ENCODE measurements around the gene ANO8. TPM values are rescaled to one million over a fixed set of nuclear protein-coding genes. Genes with fewer than 3 reads are reported as not detected.
A peak's percentile ranks its signal among the peaks of the same experiment; 100 is the strongest.

Gene ANO8
- total RNA-seq, 2 experiments from 2014 or later, result 4.2 to 4.8 TPM

DNA sequence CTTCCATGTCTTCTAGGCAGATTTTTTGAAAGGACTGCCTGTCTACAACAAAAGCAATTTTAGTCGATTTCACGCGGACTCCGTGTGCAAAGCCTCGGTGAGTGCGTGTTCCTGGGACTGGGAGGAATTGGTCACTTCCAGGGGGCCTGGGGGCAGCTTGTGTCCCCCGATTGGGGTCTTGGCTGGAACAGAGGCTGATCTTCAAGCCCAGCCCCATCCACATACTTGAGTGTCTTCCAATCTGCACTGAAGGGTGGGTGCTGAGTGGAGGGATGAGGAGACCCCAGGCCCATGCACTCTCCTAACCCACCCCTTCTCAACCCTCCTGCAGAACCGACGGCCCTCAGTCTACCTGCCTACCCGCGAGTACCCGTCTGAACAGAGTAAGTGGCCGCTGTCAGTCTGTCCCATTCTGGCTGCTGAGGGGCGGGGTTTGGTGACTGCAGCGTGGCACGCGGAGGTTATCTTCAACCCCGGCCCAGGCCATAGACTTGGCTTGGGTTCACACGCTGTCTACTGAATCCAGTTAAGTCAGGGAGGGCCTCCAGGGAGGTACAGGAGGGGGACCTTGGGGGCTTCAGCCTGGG is 20.6 kb downstream of the ANO8 start:
- intact Hi-C loops (cut with DNase I, micrococcal nuclease), result no loop called here
- H3K4me3 Mint-ChIP-seq, result no peak overlapping the region
- ATAC-seq, result no peak
- DNase-seq, result no peak
- H3K9me3 Mint-ChIP-seq (ENCODE audit: low read depth), result no peaks in the 10 kb centered on the region
- CTCF ChIA-PET, result no interaction called here
- peaks cover 22% of the 10 kb centered on the region for H3K36me3 Mint-ChIP-seq (ENCODE audit: low read depth)
- no peak overlapping the region for H3K27ac Mint-ChIP-seq
- H3K27me3 Mint-ChIP-seq, result no peaks in the 10 kb centered on the region
- peaks cover 20% of the 10 kb centered on the region for H3K4me1 Mint-ChIP-seq
- POLR2A ChIA-PET, result no interaction called here

DNA sequence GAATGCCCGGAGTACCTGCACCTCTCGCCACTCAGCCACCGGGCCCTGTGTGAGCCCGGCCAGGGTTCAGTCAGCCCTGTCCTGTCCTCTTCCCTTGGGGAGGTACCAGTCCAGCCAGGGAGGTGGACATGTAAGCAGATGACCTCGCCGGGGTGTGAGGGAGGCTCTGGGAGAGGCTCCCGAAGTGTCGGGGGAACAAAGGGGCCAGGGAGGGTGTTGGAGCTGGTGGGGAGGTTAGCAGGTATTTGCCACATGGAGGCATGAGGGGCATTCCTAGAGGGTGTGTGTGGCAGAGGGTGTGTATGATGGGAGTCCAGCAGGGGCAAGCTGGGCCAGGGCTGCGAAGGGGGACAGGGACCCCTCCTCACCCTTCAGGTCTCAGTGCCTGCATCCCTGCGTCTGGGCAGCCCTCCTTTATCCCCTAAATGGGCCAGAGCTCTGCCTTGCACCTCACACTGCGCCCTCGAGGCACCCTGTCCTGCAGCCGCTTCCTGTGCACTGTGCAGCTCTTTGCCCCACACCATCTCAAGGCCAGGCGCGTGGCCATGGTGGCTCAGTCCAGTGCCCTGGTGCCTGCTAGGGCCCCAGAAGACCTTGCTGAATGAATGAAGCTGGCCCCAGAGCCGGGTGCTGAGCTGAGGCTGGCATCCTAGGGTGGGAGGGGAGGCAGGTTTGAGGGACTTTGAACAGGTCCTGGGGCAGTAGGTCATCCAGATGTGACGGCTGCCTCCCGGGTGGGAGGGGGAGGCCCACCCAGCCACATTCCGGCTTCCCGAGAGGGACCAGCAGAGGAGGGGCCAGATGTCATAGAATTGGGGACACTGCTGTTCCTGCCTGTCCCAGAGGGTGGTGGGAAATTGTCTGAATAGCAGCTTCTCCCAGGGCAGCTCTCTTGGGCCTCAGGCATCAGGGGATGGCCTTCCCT is 22.2 kb downstream of the ANO8 start:
- H3K9me3 Mint-ChIP-seq (ENCODE audit: low read depth), result no peaks in the 10 kb centered on the region
- ATAC-seq (no peak), DNase-seq (no peak)
- intact Hi-C loops (cut with DNase I, micrococcal nuclease), result no loop called here
- H3K4me1 Mint-ChIP-seq, result peaks cover 28% of the 10 kb centered on the region
- no peak overlapping the region for H3K4me3 Mint-ChIP-seq
- H3K36me3 Mint-ChIP-seq (ENCODE audit: low read depth), result peaks cover 22% of the 10 kb centered on the region
- POLR2A ChIA-PET, result no interaction called here
- H3K27ac Mint-ChIP-seq, result no peak overlapping the region
- H3K27me3 Mint-ChIP-seq, result no peaks in the 10 kb centered on the region
- CTCF ChIA-PET, result interaction anchor here (1.0 kb wide), 1 partner anchor 52 kb away, joined by 3 read pairs; no protein-coding TSS in a partner anchor

DNA sequence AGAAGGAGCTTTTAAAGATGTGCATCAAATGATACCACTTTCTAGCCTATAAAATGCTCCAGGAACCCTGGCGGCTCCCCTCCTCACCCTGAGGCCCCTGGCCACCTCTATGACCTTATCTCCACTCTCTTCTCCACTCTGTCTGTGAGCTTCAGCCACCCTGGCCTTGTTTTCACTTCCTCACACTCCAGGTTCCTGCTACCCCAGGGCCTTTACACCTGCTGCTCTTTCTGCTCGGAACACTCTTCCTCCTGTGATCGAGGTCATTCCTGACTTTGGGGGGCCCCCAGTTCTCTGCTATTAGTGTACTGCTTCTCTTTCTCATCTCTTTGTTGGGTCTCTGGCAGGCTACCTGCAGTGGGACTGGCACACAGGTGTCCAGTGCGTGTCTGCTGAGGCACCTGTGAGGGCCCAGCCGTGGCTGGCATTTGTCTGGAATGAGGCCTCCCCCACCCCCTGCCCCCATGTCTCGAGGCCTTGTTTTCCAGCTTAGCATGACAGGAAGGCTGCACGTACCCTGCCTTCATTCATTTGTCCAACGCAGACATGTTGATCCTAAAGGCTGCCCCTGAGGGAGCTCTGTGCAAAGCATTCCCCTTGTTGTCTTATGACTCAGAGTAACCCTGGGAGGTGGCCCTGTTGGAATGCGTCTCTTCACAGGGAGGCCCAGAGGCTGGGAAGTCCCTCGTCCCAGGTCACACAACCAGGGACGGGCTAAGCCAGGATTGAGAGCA is 23.0 kb downstream of the ANO8 start:
- Mint-ChIP-seq H3K9me3 (ENCODE audit: low read depth) (no peaks in the 10 kb centered on the region), H3K27me3 (no peaks in the 10 kb centered on the region), H3K27ac (no peak overlapping the region), H3K36me3 (ENCODE audit: low read depth) (peaks cover 22% of the 10 kb centered on the region), H3K4me3 (peak overlapping the region; percentile 32), H3K4me1 (peaks cover 32% of the 10 kb centered on the region)
- intact Hi-C loops (cut with DNase I, micrococcal nuclease), result no loop called here
- ATAC-seq (no peak), DNase-seq (no peak)
- ChIA-PET POLR2A (no interaction called here), CTCF (interaction anchor here (0.7 to 0.8 kb wide), 3 partner anchors 18 to 300 kb away, joined by 3 to 4 read pairs (median 3); no protein-coding TSS in a partner anchor)

DNA sequence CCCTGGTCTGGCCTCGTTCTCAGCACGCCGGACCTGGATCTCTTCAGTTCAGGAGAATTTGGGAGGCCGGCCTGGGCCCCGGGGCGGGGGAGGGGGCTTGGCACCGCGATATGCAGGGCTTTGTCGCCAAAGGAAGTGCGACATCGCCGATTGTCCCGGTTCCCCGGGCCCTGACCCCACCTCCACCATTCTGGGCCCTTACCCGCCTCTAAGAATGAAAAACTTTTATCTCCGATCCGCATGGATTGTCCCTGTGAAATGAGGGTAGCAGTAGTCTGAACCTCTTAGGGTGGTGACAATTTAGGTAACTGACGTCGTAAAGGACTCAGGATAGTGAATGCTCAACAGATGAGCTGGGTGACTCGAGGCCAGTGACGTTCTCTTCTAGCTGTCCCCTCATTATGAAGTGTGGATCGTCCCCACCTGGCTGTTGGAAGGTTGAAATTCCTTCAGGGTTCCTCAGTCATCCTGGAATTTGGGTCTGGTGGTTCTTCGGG is 24.6 kb downstream of the ANO8 start:
- H3K27ac Mint-ChIP-seq, result peak overlapping the region; percentile 90
- no peaks in the 10 kb centered on the region for H3K27me3 Mint-ChIP-seq
- H3K4me3 Mint-ChIP-seq, result peak overlapping the region; percentile 95
- no peaks in the 10 kb centered on the region for H3K9me3 Mint-ChIP-seq (ENCODE audit: low read depth)
- POLR2A ChIA-PET, result interaction anchor here (1.0 to 1.8 kb wide), 2 partner anchors 25 to 95 kb away, joined by 5 to 11 read pairs; partner anchors contain the start of genes ANO8 and BST2
- CTCF ChIA-PET, result interaction anchor here (0.8 to 3.6 kb wide), 5 partner anchors 11 to 79 kb away, joined by 3 to 13 read pairs (median 3); partner anchors contain the start of gene ANO8
- H3K36me3 Mint-ChIP-seq (ENCODE audit: low read depth), result peaks cover 12% of the 10 kb centered on the region
- ATAC-seq, result no peak
- peaks cover 39% of the 10 kb centered on the region for H3K4me1 Mint-ChIP-seq
- intact Hi-C loops (cut with DNase I, micrococcal nuclease), result loop anchor here (1.0 to 5.0 kb wide), 13 partner anchors 18 to 768 kb away; partner anchors contain the start of genes GTPBP3 (in 2 of the 2), BABAM1 (in 1 of the 2), CHERP (in 1 of the 2) and HAUS8 (in 1 of the 2)
- peak; percentile 51 for DNase-seq

DNA sequence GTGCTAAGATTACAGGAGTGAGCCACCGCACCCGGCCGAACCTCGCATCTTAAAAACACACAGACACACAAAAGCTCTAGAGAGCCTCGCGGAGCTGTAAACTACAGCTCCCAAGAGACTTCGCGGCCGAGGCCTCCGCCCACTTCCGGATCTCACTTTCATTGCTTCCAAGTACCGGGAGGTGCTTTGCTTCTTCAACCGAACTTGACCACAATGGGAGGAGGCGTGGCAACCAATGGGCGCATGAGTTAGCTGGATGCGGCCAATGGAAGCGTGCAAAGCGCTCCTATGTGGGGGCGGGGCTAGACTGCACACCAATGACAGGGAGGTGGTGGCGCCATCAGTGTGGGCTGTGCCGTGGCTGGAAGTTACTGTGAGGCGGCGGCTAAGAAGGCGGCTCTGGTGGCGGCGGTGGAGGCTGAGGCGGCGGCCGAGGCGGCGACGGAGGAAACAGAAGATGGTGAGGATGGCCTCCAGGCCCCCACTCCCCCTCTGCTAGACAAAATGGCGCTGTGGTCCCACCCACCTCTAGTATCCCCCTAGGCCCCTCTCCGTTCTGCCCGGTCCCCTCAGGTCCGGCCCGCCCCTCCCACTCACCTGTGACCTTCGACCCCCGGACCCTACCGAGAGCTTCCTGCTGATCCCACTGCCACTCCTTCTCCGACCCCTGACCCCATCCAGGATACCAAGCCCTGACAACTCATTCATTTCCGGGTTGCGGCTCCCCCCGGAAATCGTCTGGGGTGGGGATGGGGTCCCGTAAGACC is 25.3 kb downstream of the ANO8 start, which contains the start of gene DDA1:
TSS of gene DDA1 (plus strand) at position 366 of the 767 bp plus-strand sequence. CDS start at position 458, 92 bp downstream.
- peaks cover 42% of the 10 kb centered on the region for H3K4me1 Mint-ChIP-seq
- ChIA-PET CTCF (interaction anchor here (0.6 to 3.6 kb wide), 9 partner anchors 12 to 992 kb away, joined by 3 to 13 read pairs (median 5); partner anchors contain the start of genes BABAM1 and MVB12A), POLR2A (interaction anchor here (0.5 to 1.8 kb wide), 12 partner anchors 8 to 1233 kb away, joined by 3 to 11 read pairs (median 4); partner anchors contain the start of genes ANO8, BABAM1, BST2 and MVB12A)
- H3K36me3 Mint-ChIP-seq (ENCODE audit: low read depth), result peaks cover 9% of the 10 kb centered on the region
- peak; percentile 82 for ATAC-seq
- intact Hi-C loops (cut with DNase I, micrococcal nuclease), result loop anchor here (1.0 to 5.0 kb wide), 13 partner anchors 17 to 767 kb away; partner anchors contain the start of genes GTPBP3 (in 2 of the 2), BABAM1 (in 1 of the 2), CHERP (in 1 of the 2) and HAUS8 (in 1 of the 2)
- H3K27me3 Mint-ChIP-seq, result no peaks in the 10 kb centered on the region
- H3K27ac Mint-ChIP-seq, result peak within 1 kb of the TSS; percentile 90
- peak within 1 kb of the TSS; percentile 95 for H3K4me3 Mint-ChIP-seq
- peak; percentile 100 for DNase-seq
- H3K9me3 Mint-ChIP-seq (ENCODE audit: low read depth), result no peaks in the 10 kb centered on the region

DNA sequence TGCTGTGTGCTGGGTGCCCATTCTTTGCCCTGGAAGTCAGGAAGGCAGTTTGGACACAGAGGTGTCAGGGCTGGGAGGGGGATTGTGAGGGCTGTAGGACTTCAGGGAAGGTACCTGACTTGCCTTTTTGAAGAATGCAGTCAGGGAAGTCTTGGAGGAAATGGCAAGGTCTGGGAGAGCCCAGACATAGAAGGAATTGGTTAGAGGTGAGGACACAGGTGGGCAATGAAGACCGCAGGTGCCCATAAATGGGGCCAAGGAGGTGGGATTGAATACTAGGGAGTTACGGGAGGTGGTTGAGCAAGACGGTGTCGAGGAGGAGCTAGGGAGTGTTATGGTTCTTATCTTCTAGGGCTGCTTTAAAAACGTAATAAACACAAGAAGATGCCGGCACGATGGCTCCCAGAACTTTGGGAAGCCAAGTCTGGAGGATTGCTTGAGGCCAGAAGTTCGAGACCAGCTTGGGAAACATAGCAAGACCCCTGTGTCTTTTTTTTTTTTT is 26.7 kb downstream of the ANO8 start:
- no peaks in the 10 kb centered on the region for H3K27me3 Mint-ChIP-seq
- ATAC-seq, result no peak
- ChIA-PET CTCF (interaction anchor here (0.6 to 3.6 kb wide), 4 partner anchors 28 to 154 kb away, joined by 3 to 13 read pairs (median 4); no protein-coding TSS in a partner anchor), POLR2A (interaction anchor here (0.7 to 1.8 kb wide), 2 partner anchors 27 to 34 kb away, joined by 3 to 11 read pairs; partner anchors contain the start of gene ANO8)
- H3K4me3 Mint-ChIP-seq, result peak overlapping the region; percentile 86
- peaks cover 49% of the 10 kb centered on the region for H3K4me1 Mint-ChIP-seq
- intact Hi-C loops (cut with DNase I, micrococcal nuclease), result loop anchor here in 1 of 2 experiments (2.0 to 5.0 kb wide), 2 partner anchors 83 to 766 kb away; partner anchors contain the start of gene CHERP
- H3K27ac Mint-ChIP-seq, result peak overlapping the region; percentile 1
- no peak for DNase-seq
- H3K36me3 Mint-ChIP-seq (ENCODE audit: low read depth), result peaks cover 6% of the 10 kb centered on the region
- no peaks in the 10 kb centered on the region for H3K9me3 Mint-ChIP-seq (ENCODE audit: low read depth)

DNA sequence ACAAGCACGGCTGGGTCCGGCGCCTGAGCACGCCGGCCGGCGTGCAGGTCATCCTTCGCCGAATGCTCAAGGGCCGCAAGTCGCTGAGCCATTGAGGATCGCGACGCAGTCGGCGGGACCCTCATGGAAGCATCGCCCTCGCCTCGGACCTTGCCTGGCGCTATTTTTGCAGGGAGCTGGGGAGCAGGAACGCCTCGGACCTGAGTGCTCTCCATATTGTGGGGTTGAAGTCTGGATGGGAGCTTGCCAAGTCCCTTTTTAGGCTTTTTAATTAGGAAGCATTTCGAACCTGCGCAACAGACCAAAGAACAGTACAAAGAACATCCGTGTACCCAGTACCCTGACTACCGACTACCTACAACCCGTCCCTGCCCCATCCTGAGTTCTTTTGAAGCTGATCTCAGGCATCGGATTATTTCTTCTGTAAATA is 28.4 kb downstream of the ANO8 start:
- ATAC-seq (no peak), DNase-seq (no peak)
- Mint-ChIP-seq H3K27ac (peak overlapping the region; percentile 92), H3K4me3 (peak overlapping the region; percentile 86), H3K27me3 (no peaks in the 10 kb centered on the region), H3K4me1 (peaks cover 51% of the 10 kb centered on the region), H3K9me3 (ENCODE audit: low read depth) (no peaks in the 10 kb centered on the region), H3K36me3 (ENCODE audit: low read depth) (peaks cover 1% of the 10 kb centered on the region)
- intact Hi-C loops (cut with DNase I, micrococcal nuclease), result loop anchor here in 1 of 2 experiments (5.0 kb wide), 1 partner anchor 764 kb away; the partner anchor contains the start of gene CHERP
- POLR2A ChIA-PET, result no interaction called here
- CTCF ChIA-PET, result interaction anchor here (0.9 to 5.1 kb wide), 4 partner anchors 13 to 83 kb away, joined by 3 to 24 read pairs (median 7); partner anchors contain the start of gene BABAM1

DNA sequence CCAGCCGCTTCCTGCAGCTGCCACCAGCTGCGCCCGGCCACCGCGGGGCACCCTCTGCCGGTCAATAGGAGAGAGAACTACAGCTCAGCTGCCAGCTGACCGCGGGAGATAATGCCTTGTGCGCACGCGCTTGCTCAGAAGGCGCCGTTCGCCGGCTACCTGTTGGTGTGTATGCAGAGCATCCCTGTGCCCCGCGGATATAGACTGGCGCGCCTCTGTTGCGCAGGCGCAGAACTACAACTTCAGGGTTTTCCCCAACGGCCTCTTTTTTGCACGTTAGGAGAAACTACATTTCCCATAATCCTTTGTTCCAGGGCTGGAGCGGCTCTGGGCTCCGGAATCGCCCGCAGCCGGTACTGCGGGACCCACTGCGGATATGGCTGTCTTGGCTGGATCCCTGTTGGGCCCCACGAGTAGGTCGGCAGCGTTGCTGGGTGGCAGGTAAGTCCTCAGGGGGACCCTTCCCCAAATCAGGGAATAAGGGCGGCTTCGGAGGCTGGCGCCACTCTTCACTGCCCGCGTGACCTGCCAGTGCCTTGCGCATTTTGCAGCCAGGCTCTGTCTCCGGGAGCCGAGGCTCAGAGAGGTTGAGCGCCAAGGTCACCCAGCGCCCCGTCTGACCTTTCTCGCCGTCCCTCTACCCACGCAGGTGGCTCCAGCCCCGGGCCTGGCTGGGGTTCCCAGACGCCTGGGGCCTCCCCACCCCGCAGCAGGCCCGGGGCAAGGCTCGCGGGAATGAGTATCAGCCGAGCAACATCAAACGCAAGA is 29.0 kb downstream of the ANO8 start, which contains the start of gene MRPL34:
TSS of gene MRPL34 (plus strand) at position 356 of the 768 bp plus-strand sequence. CDS start at position 377, 21 bp downstream.
- peak; percentile 97 for DNase-seq
- POLR2A ChIA-PET, result interaction anchor here (0.6 to 0.9 kb wide), 3 partner anchors 13 to 64 kb away, joined by 3 to 12 read pairs (median 3); no protein-coding TSS in a partner anchor
- peak within 1 kb of the TSS; percentile 92 for H3K27ac Mint-ChIP-seq
- peak; percentile 70 for ATAC-seq
- H3K4me3 Mint-ChIP-seq, result peak within 1 kb of the TSS; percentile 86
- peaks cover 46% of the 10 kb centered on the region for H3K4me1 Mint-ChIP-seq
- H3K9me3 Mint-ChIP-seq (ENCODE audit: low read depth), result no peaks in the 10 kb centered on the region
- intact Hi-C loops (cut with DNase I, micrococcal nuclease), result loop anchor here (1.0 to 5.0 kb wide), 6 partner anchors 38 to 763 kb away; partner anchors contain the start of genes BABAM1 (in 2 of the 2), CHERP (in 1 of the 2), HAUS8 (in 1 of the 2) and MYO9B (in 1 of the 2)
- H3K27me3 Mint-ChIP-seq, result no peaks in the 10 kb centered on the region
- CTCF ChIA-PET, result interaction anchor here (0.7 to 5.1 kb wide), 9 partner anchors 12 to 114 kb away, joined by 3 to 24 read pairs (median 5); partner anchors contain the start of genes BABAM1 and MVB12A
- H3K36me3 Mint-ChIP-seq (ENCODE audit: low read depth), result peaks cover 1% of the 10 kb centered on the region

DNA sequence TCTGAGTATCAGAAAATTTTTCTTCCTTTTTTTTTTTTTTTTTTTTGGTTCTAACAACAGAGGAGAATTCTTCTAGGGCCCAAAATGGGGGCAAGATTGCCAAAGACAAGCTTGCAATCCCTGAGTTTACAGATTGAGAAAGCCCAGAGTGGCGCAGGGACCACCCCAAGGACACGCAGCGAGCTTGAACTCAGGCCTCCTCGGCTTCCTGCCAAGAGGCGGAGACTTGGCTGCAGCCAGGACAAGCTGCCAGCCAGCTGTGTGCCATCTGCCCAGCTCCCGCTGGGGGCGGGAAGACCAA is 29.5 kb downstream of the ANO8 start:
- ATAC-seq (no peak), DNase-seq (no peak)
- H3K4me3 Mint-ChIP-seq, result peak overlapping the region; percentile 86
- ChIA-PET POLR2A (interaction anchor here (0.6 to 0.9 kb wide), 3 partner anchors 12 to 64 kb away, joined by 3 to 12 read pairs (median 3); no protein-coding TSS in a partner anchor), CTCF (interaction anchor here (0.7 to 5.1 kb wide), 8 partner anchors 12 to 114 kb away, joined by 3 to 24 read pairs (median 6); partner anchors contain the start of genes BABAM1 and MVB12A)
- peaks cover 41% of the 10 kb centered on the region for H3K4me1 Mint-ChIP-seq
- H3K9me3 Mint-ChIP-seq (ENCODE audit: low read depth), result no peaks in the 10 kb centered on the region
- H3K27ac Mint-ChIP-seq, result peak overlapping the region; percentile 85
- peaks cover 1% of the 10 kb centered on the region for H3K36me3 Mint-ChIP-seq (ENCODE audit: low read depth)
- H3K27me3 Mint-ChIP-seq, result no peaks in the 10 kb centered on the region
- intact Hi-C loops (cut with DNase I, micrococcal nuclease), result loop anchor here (1.0 to 5.0 kb wide), 6 partner anchors 38 to 763 kb away; partner anchors contain the start of genes BABAM1 (in 2 of the 2), CHERP (in 1 of the 2), HAUS8 (in 1 of the 2) and MYO9B (in 1 of the 2)
